Stimulated activated effector memory CD8-positive, alpha-beta T cell treated with anti-CD3 and anti-CD28 coated beads, Interleukin-12 subunit alpha, Interleukin-12 subunit beta, amount 100 ng/mL, for 72 hours (primary cell): Measurements from ENCODE around the gene RBFOX1.

ENCODE experiments used
- ATAC-seq: fragments of 150-1000 bp; cut with Tn5 transposase; 2 replicates; pipeline ENCODE4 v1.10.0; 2021
- DNase-seq, 2 donors: peaks; one replicate each; pipeline ENCODE4 v3.0.0; 2021 to 2022; ENCODE audit warnings: low spot score in 2 of 2
- H3K27ac Mint-ChIP-seq: one replicate; pipeline ENCODE4 v1.8.0; 2022; ENCODE audit warnings: mild to moderate bottlenecking, mixed read lengths
- H3K36me3 Mint-ChIP-seq: one replicate; pipeline ENCODE4 v1.8.0; 2022; ENCODE audit warnings: mild to moderate bottlenecking, mixed read lengths
- H3K4me1 Mint-ChIP-seq: one replicate; pipeline ENCODE4 v1.8.0; 2022; ENCODE audit warnings: mixed read lengths
- H3K4me3 Mint-ChIP-seq: one replicate; pipeline ENCODE4 v1.8.0; 2022; ENCODE audit warnings: mild to moderate bottlenecking, mixed read lengths
- H3K9me3 Mint-ChIP-seq: one replicate; pipeline ENCODE4 v1.8.0; 2022; ENCODE audit warnings: mixed read lengths

RBFOX1 gene

DNA sequence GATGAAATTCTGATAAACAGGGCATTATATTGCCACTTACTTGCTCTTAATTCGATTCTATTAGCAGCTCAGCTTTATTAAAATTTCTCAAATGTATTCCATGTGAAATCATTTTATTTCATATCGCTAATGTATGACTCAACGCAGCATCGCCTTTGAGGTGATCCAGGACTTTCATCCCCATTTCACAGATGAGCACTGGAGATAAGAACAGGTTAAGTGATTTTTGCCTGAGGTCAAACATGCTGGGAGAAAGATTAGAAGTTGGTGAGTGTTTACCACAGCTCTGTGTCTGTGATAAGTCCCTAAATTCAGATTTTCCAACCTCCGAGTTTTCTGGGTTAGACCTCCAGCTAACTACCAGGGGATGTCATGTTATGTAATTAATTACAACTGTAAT, 43.6 kb downstream of the RBFOX1 start:
- DNase-seq: no peak
- H3K4me3 Mint-ChIP-seq: no peak overlapping the region
- H3K36me3 Mint-ChIP-seq: no peaks in the 10 kb centered on the region
- no peaks in the 10 kb centered on the region for H3K4me1 Mint-ChIP-seq
- no peak overlapping the region for H3K27ac Mint-ChIP-seq
- peaks cover 23% of the 10 kb centered on the region for H3K9me3 Mint-ChIP-seq
- ATAC-seq: no peak

DNA sequence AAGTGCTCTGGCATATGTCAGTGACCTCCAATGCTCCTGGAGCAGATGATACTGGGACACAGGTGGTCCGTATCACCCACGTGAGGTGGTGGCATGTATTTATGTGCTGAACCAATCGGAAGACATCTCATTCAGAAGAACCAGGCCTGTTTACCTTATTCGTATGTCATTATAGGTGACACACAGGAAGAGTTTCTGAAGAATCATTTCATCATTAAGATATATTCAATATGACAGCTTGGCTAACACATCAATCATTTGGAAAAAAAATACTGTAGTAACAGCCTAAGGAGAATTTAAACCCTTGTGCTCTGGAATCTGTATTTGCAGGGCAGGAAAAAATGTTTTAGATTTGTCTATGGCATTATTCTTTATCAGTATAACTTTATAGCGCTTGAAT, 44.6 kb downstream of the RBFOX1 start:
- Mint-ChIP-seq H3K4me3 (no peak overlapping the region), H3K4me1 (no peaks in the 10 kb centered on the region), H3K9me3 (peaks cover 23% of the 10 kb centered on the region), H3K36me3 (no peaks in the 10 kb centered on the region), H3K27ac (no peak overlapping the region)
- ATAC-seq: no peak
- no peak for DNase-seq

DNA sequence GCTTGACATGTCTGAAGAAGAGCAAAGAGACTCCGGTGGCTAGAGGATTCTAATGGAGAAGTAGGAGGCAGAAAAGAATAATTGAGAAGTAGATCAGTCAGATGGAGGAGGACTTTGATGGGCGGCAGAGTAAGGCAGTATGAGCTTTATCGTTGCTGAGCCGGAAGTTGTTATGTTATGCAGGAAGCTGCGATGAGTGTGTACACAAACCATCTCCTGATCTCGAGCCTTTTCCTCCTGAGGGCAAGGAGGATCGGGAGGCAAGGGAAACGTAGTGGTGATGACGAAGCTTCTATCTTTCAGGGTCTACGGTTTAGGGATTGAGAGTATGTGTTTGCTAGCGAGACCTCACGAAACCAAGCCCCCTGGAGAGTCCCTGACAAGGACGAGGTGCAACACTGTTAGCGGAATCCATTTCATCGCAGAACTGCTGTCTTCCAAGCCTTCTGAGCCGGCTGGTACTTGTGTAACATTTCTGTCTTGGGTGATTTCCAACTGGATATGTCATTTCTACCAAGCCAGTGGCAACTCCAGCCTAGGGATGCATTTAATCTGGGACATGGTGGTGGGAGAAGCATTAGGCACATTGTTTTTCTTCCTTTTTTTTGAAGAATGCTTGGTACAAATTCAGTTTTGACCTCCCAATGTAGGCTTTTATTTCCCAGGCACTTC, 45.5 kb downstream of the RBFOX1 start:
- H3K9me3 Mint-ChIP-seq: peaks cover 16% of the 10 kb centered on the region
- no peak for DNase-seq
- H3K4me1 Mint-ChIP-seq: no peaks in the 10 kb centered on the region
- H3K36me3 Mint-ChIP-seq: no peaks in the 10 kb centered on the region
- ATAC-seq: no peak
- no peak overlapping the region for H3K27ac Mint-ChIP-seq
- H3K4me3 Mint-ChIP-seq: no peak overlapping the region

GRCh38 chr16:7380441-7380840, 47.8 kb downstream of the RBFOX1 start:
- H3K27ac Mint-ChIP-seq: no peak overlapping the region
- ATAC-seq (no peak), DNase-seq (no peak)
- no peaks in the 10 kb centered on the region for H3K4me1 Mint-ChIP-seq
- H3K4me3 Mint-ChIP-seq: no peak overlapping the region
- peaks cover 27% of the 10 kb centered on the region for H3K9me3 Mint-ChIP-seq
- no peaks in the 10 kb centered on the region for H3K36me3 Mint-ChIP-seq

DNA sequence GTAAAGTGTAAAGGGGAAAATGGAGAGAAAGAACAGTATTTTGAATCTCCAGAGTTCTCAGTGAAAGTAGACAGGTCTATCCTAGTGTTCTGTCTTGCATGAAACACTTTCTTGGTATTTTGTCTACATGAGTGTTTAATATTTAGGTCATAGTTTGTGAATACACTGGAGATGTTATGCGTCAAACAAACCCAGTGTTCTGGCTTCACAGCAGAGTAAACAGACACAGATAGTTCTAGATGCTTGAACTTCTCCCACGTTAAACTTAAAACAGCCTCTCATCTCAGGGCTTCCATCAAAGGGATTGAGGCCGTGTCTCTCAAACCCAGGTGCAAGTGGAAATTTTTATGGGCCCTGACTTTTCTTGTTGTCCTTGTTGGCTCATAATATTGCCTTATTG, 48.3 kb downstream of the RBFOX1 start:
- H3K4me1 Mint-ChIP-seq: no peaks in the 10 kb centered on the region
- ATAC-seq (no peak), DNase-seq (no peak)
- no peak overlapping the region for H3K4me3 Mint-ChIP-seq
- no peak overlapping the region for H3K27ac Mint-ChIP-seq
- H3K36me3 Mint-ChIP-seq: no peaks in the 10 kb centered on the region
- peaks cover 27% of the 10 kb centered on the region for H3K9me3 Mint-ChIP-seq

GRCh38 chr16:7381671-7382070, 49.0 kb downstream of the RBFOX1 start:
- Mint-ChIP-seq H3K4me1 (no peaks in the 10 kb centered on the region), H3K4me3 (no peak overlapping the region), H3K9me3 (peaks cover 27% of the 10 kb centered on the region), H3K36me3 (no peaks in the 10 kb centered on the region), H3K27ac (no peak overlapping the region)
- no peak for ATAC-seq
- DNase-seq: no peak

DNA sequence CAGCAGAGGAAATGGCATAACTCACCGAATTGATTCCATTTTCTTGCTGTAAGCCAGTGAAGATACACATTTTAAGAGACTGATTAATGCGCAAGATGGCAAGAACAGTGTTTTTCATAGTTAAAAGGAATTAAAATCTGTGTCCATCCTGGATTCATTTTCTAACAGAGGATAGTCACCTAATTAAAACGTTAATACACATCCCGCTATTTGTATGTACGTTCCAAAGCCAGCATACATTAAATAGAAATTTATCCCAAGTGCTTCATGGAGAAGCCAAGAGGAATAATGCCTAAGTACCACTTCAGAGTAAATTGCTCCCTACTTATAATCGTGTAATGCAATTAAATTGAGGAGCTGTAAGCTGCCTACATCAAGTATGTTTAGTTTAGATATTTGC, 49.9 kb downstream of the RBFOX1 start:
- peaks cover 25% of the 10 kb centered on the region for H3K9me3 Mint-ChIP-seq
- no peak for ATAC-seq
- no peak overlapping the region for H3K4me3 Mint-ChIP-seq
- H3K36me3 Mint-ChIP-seq: no peaks in the 10 kb centered on the region
- H3K4me1 Mint-ChIP-seq: no peaks in the 10 kb centered on the region
- no peak for DNase-seq
- no peak overlapping the region for H3K27ac Mint-ChIP-seq

GRCh38 chr16:7390974-7391373, 58.3 kb downstream of the RBFOX1 start:
- no peak overlapping the region for H3K4me3 Mint-ChIP-seq
- no peaks in the 10 kb centered on the region for H3K4me1 Mint-ChIP-seq

GRCh38 chr16:7391694-7392093, 59.0 kb downstream of the RBFOX1 start:
- H3K9me3 Mint-ChIP-seq: peaks cover 15% of the 10 kb centered on the region
- ATAC-seq (no peak), DNase-seq (no peak)
- H3K4me3 Mint-ChIP-seq: no peak overlapping the region
- no peak overlapping the region for H3K27ac Mint-ChIP-seq
- H3K36me3 Mint-ChIP-seq: no peaks in the 10 kb centered on the region
- no peaks in the 10 kb centered on the region for H3K4me1 Mint-ChIP-seq

More at GRCh38 chr16:7390974-7391373, 58.3 kb downstream of the RBFOX1 start:
- H3K36me3 Mint-ChIP-seq: no peaks in the 10 kb centered on the region
- peaks cover 15% of the 10 kb centered on the region for H3K9me3 Mint-ChIP-seq
- DNase-seq: no peak
- no peak overlapping the region for H3K27ac Mint-ChIP-seq
- ATAC-seq: no peak

DNA sequence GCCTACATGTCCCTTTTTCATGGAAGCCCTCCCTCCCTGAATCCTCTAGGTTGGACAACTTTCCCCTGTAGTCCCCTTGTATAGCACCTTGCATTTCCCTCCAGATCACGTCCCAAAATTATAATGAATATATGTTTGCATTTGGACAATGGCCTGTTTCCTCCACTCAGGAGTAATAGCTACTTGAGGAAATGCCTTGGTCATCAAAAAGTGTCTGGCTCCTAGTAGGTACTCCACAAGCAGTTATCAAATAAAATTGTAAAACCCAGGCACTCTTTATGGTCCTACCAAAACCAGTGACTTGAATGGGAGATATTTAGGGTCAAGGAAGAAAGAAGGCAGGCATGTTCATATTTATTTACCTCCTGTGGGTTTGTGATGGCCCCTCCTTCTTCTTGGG, 59.6 kb downstream of the RBFOX1 start:
- peaks cover 15% of the 10 kb centered on the region for H3K9me3 Mint-ChIP-seq
- DNase-seq (no peak), ATAC-seq (no peak)
- no peak overlapping the region for H3K4me3 Mint-ChIP-seq
- H3K36me3 Mint-ChIP-seq: no peaks in the 10 kb centered on the region
- no peaks in the 10 kb centered on the region for H3K4me1 Mint-ChIP-seq
- H3K27ac Mint-ChIP-seq: no peak overlapping the region

GRCh38 chr16:7393680-7394079, 61.0 kb downstream of the RBFOX1 start:
- Mint-ChIP-seq H3K4me1 (no peaks in the 10 kb centered on the region), H3K36me3 (no peaks in the 10 kb centered on the region), H3K4me3 (no peak overlapping the region), H3K27ac (no peak overlapping the region), H3K9me3 (peaks cover 13% of the 10 kb centered on the region)
- ATAC-seq (no peak), DNase-seq (no peak)

DNA sequence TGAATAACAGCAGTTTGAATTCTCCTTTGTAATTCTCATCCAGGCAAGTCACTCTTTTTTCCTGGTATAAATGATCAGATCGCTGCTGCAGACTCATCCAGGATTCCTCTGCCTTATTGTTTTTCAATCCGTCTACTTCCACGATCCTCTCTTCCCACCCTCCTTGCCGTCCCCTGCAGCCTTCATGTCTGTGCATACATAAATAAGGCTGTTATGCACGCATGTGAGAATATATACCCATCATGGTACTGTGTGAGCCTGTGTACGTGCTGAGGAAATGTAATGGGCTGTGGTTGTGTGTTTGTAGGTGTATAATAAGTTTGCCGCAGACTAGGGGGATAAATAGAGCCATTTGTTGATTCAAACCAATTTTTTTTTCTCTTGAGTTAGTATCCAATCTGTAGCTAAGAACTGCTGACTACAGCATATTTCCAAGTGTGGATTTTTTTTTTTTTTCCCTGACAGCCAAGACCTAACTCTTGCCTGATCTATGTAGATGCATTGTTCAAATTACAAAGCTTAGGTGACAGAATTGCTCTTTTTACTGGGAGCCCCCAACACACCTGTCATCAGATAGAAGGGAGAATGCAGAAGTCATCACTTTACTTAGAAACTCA, 62.2 kb downstream of the RBFOX1 start:
- Mint-ChIP-seq H3K36me3 (no peaks in the 10 kb centered on the region), H3K4me3 (no peak overlapping the region), H3K9me3 (peaks cover 10% of the 10 kb centered on the region), H3K4me1 (no peaks in the 10 kb centered on the region), H3K27ac (no peak overlapping the region)
- no peak for ATAC-seq
- no peak for DNase-seq

DNA sequence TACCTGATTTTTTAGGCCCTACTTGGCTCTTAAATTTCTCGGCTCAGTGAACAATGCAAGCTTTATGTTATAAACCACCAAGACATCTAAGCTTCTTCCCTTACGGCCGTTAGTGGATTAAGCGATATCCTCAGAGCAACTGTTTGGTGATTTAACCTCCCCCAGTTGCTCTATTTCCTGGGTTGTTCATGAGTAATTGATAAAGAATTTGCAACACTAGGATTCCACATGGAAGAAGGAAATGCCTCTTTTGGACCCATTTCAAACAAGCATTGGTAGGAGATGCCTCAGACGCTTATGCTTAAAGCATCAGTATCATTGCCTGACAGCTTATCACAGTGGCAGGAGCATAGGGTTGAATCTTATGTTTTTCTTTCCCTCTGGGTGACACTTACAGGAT, 65.3 kb downstream of the RBFOX1 start:
- Mint-ChIP-seq H3K4me1 (no peaks in the 10 kb centered on the region), H3K4me3 (no peak overlapping the region), H3K27ac (no peak overlapping the region), H3K36me3 (no peaks in the 10 kb centered on the region), H3K9me3 (peaks cover 3% of the 10 kb centered on the region)
- DNase-seq: no peak
- ATAC-seq: no peak

DNA sequence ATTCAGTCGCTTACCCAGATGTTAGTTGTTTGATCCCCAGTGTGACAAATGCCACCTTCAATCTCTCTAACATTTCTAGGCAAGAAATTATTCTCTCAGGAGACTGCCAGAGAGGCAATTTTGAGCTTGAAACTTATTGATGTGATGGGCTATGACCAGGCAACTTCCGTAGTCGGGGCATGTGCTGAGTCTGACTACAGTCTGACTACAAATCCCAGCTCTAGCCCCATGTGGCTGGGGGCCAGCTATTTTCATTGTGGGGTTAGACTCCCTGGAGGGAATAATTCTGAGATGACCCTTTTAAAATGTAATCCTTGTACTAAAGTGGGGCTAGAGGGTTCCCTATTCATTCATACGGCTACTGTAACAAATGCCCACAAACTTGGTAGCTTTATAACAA, 65.9 kb downstream of the RBFOX1 start:
- no peaks in the 10 kb centered on the region for H3K4me1 Mint-ChIP-seq
- peaks cover 3% of the 10 kb centered on the region for H3K9me3 Mint-ChIP-seq
- H3K4me3 Mint-ChIP-seq: no peak overlapping the region
- no peak overlapping the region for H3K27ac Mint-ChIP-seq
- no peak for ATAC-seq
- DNase-seq: no peak
- no peaks in the 10 kb centered on the region for H3K36me3 Mint-ChIP-seq

DNA sequence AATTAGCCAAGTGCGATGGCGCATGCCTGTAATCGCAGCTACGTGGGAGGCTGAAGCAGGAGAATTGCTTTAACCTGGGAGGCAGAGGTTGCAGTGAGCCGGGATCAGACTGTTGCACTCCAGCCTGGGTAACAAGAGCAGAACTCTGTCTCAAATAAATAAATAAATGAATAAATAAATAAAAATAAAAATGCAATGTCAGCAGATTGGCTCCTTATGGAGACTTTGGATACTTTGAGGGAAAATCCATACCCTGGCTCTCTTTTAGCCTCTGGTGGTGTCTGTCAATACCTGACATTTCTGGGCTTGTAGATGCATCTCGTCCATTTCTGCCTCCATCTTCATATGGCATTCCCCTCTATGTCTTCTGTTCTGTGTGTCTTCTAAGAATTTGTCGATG, 66.7 kb downstream of the RBFOX1 start:
- Mint-ChIP-seq H3K36me3 (no peaks in the 10 kb centered on the region), H3K4me1 (no peaks in the 10 kb centered on the region), H3K9me3 (peaks cover 3% of the 10 kb centered on the region), H3K4me3 (no peak overlapping the region), H3K27ac (no peak overlapping the region)
- no peak for DNase-seq
- ATAC-seq: no peak

GRCh38 chr16:7400117-7400890, 67.7 kb downstream of the RBFOX1 start:
- ATAC-seq: no peak
- Mint-ChIP-seq H3K27ac (no peak overlapping the region), H3K9me3 (no peaks in the 10 kb centered on the region), H3K4me3 (no peak overlapping the region), H3K4me1 (no peaks in the 10 kb centered on the region), H3K36me3 (no peaks in the 10 kb centered on the region)
- DNase-seq: no peak
